Muscle of back (tissue), 11 donors: ENCODE results near the gene PTCH2. TPM values are rescaled to one million over a fixed set of nuclear protein-coding genes. Genes with fewer than 3 reads are reported as not detected.
"Not testable (repeated sequence)": the region's sequence is repeated elsewhere in the genome, so short reads cannot be mapped to it uniquely, and the experiment has no call there.

Experiments used
- DNase-seq, 3 donors: peaks; one replicate each; pipeline versions ENCODE4 v3.0.0 to v3.0.0-alpha.2; 2013
- polyA plus RNA-seq, 10 donors: library from polyadenylated mRNA; unstranded; fragments of 120-200 nt; gene quantifications; one replicate each; pipeline ENCODE4 v1.2.1, GENCODE V29; 2013; ENCODE audit not compliant: insufficient read length in 10 of 10

The PTCH2 gene
- polyA plus RNA-seq, 10 donors, result 5.4 to 18.9 (median 8.8) TPM

DNA sequence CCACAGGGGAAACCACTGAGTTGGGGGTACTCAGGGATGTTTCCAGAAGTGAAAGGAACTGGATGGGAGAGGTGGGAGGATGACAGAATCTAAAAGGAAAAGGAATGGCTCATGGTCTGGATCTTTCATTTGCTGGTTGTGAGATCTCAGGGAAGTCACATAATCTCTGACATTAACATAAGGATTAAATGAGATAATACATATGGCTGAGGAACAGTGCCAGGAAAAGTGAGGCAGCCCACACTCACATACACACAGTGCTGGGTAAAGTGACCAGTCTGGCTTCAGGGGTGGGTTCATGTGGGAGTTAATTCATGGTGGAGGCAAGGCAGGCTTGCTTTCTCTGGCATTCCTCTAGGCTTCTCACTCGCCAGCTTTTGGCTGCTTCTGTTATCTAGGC is 3.9 kb upstream of the PTCH2 start:
- no peak for DNase-seq

DNA sequence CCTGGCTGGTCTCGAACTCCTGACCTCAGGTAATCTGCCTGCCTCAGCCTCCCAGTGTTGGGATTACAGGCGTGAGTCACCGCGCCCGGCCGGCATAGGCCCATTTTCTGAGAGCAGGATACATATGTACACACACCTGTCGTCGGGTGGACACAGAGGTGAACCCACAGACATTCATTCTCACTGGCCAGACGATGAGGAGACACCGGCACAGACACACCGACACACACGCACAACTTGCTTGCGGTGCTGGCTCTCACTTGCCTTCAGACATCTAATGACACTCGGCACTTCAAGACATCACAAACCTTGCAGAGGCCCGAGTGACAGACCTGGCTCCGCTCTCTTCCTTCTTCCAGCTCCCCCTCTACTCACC is 579 bp downstream of the PTCH2 start:
- peak in 1 of 3 donors; percentile 57 for DNase-seq

DNA sequence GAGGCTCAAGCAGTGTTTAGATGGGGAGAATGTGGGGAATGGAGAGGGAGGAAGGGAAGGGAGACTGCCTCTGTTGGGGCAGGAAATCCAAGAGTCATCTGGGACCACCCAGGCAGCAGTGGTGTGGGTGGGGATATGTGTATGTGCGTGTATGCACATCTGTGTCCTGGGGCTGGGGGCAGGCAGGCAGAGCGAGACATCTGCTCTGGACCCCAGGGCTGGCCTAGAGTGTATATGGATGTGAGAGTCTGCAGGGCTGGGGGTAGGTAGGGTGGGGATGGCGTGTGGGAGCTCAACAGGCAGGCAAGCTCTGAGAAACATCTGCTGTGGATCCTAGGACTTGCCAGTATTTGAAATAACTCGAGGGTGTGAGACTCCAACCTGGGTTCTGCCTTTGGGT is 3.5 kb downstream of the PTCH2 start:
- peak; percentile 38 to 87 (median 55) for DNase-seq

DNA sequence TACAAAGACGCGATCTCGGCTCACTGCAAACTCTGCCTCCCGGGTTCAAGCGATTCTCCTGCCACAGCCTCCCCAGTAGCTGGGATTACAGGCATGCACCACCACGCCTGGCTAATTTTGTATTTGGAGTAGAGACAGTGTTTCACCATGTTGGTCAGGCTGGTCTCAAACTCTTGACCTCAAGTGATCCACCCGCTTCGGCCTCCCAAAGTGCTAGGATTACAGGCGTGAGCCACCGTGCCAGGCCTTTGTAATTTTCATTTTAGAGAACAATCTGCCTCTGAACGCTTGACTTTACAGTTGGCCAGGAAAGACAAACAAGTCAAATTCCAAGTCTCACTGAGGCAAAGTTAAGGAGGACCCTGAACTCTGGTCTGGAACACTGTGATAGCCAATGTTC is 4.8 kb downstream of the PTCH2 start:
- not testable (repeated sequence) for DNase-seq

DNA sequence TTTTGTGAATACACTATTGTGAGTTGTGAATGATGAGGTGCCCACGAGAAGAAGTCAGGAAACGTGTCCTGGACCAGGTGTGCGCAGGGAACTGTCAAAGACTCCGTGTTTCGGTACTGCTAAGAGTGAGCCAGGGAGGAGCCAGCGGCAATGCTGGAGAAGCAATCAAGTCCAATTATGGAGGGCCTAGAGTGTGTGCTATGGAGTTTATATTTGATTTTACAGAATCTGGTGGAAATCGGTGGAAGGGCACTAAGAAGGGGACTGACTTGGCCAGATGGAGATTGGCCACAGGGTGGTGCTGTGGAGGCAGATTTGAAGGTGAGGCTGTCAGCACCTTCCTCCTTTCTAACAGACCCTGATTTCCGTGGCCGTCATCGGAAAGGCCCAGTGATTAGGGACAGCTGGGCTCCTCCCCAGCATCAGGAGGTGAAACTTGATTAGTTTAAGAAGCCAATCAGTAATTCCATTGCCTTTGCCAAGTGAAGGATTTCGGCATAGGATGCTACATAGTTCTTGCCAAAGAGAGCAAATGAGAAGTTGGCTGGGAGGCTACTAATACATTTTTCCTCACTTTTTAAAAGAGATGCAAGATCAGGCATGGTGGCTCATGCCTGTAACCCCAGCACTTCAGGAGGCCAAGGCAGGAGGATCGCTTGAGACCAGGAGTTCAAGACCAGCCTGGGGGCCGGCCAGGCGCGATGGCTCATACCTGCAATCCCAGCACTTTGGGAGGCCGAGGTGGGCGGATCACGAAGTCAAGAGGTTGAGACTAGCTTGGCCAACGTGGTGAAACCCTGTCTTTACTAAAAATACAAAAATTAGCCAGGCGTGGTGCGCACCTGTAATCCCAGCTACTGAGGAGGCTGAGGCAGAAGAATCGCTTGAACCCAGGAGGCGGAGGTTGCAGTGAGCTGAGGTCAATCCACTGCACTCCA is 7.0 kb downstream of the PTCH2 start:
- DNase-seq, result peak; percentile 67 to 92 (median 85)

DNA sequence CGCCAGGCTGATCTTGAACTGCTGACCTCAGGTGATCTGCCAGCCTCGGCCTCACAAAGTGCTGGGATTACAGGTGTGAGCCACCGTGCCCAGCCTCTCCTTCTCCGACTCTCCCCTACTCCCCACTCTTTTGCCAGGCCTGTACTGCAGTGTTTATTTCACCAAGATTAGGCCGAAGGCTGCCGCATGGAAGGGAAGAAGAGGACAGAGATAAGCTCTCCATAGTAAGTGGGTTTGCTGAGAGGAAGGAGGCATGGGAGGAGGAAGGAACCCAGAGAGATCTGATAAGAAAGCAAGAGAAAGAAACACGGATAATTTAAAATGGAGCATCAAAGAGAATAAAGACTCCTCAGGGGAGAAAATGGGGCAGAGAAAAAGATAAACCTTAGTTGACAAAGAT is 8.7 kb downstream of the PTCH2 start:
- DNase-seq, result no peak

DNA sequence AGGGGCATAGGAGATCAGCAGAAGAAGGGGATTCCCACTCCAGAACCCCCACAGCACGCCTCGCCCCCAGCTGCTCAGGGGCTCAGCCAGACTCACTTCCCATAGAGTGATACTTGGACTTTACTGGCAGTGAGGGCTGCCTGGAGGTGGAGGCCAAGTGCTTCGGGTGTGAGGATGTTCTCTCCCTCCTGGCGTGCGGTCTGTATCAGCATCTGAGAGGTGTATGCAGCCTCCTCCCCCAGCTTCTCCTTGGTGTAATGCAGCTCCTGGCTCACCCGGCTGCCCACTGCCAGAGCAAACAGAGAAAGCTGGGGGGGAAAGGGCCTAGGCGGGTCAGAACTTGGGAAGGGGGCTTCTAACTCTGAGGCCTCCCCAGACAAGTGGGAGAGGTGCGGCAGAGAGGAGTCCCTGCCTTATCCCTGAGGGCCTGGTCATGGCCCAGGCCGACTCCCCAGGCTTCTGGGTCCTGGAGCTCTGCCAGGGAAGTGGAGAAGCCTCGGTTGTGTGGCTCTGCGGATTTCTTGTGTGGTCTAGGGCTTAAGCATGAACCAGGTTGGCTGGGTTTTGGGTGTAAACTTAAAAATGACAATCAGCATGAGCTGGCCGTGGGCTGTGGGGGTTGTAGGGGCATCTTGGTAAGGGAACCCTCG is 10.9 kb downstream of the PTCH2 start:
- DNase-seq, result no peak

DNA sequence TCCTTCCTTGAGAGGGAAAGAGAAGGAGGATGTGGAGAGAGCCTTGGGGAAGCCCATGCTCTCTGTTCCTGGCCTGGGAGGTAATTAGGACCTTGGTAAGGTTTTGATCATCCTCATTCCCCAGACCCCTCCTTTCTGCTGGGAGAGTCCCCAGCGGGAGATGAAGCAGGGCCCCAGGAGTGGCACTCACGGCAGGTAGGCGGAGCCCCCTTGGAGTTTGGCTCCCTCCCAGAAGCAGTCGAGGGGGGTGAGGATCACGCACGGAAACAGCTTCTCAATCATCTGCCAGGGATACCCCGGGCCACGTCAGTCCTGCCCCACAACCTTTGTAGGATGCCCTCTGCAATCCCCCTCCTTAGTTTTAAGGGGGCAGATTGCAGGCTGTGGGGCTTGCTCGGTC is 11.5 kb downstream of the PTCH2 start:
- no peak for DNase-seq

DNA sequence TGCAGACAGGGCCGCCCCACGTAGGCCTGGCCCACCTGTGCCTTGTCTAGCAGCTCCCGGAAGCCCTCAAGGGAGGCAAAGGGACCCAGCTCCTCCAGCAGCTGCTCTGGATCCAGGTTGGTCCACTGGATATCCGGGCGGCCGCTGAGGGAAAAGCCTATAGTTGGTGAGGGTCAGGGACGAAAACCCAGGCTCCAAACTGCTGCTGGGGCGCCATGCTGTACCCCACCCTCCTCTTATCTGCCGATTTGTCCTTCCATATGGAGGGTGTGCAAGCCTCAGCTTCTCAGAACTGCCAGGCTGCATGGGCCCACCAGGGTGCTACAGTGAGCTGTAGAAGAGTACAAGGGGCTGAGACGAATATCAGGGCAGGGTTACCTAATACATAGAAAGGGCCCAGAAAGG is 12.2 kb downstream of the PTCH2 start:
- DNase-seq, result peak in 1 of 3 donors; percentile 21

DNA sequence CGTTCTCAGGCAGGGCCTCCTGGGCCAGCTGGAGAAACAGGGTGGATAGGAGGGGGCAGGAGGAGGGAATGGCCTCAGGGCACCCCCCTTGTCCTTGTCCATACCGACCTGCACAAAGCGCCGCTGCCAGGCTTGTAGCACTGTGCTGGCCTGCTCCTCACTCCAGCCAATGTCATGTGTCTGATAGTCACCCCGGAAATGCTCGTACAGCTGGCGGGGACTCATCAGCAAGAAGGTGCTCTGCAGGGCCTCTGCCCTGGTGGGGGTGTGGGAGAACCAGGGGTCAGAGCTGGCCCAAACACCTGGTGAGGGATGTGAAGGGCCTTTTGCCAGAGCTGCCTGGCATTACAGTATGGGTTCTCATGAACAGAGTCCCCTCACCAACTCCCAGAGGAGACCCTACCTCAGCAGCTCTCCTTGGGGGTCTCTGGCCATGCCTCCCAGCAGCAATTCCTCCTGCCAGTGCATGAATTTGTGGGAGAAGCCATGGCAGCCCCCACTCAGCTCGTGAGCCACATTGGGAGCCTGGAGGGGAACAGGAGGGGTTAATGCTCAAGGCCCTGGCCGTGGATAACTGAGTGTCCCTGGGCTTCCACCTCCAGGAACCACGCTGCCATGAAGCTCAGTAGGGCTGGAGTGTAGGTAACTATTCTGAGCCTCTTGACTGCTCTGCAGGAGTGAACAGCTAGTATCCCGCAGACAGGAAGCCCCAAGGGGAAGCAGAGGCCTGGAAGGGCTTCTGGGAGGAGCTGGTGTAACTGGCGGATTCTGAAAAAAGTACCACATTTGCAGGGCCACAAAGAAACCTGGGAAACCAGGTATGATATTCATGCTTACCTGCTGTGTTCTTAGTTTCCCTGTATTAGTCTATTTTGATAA is 13.3 kb downstream of the PTCH2 start:
- DNase-seq, result no peak

DNA sequence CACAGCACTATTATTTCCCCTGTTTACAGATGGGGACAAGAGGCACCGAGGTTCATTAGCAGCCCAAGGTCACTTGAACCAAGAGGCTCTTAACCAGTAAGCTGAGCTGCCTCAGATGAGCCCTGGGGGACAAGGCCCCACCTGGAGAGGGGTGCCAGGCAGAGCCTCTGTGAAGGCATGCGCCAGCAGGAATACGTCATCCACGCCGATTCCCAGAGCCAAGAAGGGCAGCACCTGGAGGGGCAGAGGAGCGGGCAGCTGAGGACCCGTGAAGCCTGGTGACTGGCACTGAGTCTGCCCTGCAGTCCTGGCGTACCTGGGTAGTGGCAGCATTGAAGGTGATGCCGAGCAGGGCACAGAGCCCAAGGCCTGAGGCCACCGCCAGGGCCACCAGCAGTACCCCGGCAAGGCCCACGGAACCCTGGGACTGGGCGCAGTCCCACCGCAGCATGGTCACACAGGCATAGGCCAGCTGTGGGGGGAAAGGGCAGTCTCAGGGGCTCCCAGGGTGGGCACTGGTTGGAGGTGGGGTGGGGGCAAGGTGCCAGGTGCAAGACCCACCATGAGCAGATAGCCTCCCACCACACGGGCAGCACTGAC is 14.1 kb downstream of the PTCH2 start:
- DNase-seq, result no peak

DNA sequence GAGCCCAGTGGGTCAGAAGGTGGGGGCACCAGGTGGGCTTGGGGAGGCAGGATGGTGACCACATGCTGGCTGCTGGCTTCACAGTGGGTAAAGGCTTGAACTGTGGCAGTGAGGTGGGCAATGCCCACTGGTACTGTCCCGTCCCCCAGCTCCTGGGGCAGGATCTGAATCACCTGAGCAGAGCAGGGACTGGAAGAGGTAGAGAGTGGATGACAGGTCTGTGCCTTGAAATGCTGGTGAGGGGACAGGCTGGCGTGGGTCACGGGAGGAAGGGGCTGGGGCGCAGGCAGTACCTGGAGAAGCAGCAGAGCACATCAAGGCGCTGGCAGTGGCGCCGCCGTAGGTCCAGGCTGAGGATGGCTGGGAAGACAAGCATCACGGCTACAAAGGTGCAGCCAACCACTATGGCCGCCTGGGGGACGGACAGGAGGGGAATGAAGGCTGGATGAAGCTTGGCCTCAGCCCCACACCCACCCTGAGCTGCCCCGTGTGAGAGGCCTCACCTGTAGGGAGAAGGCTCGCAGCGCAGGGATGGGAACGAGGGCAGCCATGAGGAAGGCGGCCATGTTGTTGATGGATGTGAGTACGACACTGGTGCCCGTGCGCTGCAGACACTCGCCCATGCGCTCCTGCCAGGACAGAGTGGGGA is 14.9 kb downstream of the PTCH2 start:
- no peak for DNase-seq

DNA sequence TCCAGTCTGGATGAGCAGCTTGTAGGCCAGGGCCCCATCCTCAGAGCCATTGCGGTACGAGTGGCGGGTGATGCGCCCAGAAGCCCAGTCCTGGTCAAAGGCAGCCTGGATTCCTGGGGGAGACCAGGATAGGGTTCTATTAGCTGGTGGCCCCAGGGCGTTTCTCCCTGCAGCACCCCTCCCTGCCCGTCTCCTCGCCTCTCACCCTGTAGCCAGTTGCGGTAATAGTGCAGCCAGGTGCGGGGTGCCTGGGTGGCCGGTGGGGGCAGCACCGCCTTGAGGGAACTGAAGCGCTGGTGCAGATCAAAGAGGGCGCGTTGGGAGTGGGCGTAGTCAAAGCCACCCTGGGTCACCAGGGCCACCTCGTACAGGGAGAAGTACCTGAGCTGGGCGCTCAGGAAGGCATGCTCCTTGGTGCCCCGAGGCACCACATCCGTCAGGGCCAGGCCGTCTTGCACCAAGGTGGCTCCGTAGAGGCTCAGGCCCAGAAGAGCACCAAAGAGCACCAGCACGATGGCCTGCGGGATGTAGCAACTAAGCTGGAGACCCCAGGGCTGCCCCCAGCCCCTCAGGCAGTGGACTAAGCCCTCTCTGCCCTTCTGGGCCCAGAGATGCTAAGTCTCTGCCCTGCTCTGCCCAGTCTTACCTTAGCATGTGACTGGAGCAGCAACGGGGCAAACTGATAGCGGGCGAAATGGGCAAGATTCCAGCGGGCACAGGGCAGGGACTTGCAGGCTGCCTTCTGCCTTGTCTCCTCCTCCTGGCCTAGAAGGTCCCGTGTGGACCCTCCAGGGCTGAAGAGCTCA is 15.7 kb downstream of the PTCH2 start:
- no peak for DNase-seq

DNA sequence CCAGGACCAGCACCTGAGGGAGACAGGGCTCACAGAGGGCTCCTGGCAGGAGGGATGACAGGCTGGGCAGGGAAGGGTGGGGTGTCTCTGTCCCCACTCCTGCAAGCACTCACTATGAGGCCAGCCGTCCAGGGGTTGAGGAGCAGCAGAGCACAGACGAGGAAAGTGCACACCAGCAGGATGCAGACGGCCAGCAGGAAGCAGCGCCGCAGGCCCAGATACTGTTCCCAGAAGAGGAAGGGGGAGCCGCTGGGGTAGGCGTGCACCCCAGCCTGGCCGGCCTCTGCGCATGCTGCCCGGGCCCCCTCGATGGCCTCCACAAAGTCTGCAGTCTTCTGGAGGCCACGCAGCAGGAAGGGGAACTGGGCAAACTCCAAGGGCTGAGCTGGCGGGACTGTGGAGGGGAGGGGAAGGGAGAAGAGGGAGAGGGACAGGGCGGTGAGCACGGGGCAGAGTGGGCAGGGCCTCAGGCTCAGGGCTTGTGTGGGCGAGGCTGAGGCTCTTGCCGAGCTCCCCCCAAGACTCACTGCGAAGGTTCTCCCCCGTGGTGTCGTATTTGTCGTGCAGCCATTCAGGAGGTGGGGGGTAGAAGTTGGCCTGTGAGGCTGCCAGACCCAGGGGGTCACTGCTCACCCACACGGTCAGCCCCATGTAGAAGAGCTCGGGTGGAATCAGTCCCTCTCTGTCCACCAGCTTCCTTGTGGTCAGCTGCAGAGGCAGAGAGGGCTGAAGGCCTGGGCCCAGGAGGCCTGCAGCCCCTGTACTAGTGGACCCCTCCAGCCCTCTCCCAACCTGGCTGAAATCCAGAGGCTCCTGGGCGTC is 16.5 kb downstream of the PTCH2 start:
- DNase-seq, result peak in 2 of 3 donors; percentile 73 to 92

DNA sequence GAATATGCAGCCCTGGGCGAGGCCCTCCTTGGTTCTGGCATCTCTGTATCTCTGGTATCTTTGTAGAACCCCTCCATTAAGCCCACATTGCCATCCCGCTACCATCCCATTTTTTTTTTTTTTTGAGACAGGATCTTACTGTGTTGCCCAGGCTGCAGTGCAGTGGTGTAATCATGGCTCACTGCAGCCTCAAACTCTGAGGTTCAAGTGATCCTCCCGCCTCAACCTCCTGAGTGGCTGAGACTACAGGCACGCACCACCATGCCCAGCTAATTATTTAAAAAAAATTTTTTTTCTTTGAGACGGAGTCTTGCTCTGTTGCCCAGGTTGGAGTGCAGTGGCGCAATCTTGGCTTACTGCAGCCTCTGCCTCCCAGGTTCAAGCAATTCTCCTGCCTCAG is 18.7 kb downstream of the PTCH2 start:
- not testable (repeated sequence) for DNase-seq

DNA sequence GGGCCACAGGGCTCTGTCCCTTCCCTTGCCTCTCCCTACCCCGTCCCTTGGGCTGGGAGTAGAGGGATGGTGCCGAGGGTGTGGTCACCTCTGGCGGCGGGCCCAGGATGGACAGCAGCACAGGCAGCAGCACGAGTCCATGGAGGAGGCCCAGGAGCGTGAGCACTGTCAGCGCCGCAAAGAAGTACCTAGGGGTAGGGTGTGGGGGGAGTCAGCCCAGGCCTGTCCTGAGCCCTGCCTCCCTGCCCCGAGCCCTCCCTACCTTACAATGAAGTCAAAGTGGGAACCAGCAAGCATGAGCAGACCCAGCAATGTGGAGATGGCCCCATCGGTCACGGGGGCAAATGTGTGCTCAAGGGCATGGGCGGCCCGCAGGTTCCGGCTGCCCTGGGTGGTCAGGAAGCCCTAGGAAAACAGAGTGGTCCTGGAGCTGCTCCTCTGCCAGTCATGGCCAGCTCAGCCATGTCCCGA is 20.0 kb downstream of the PTCH2 start:
- DNase-seq, result peak in 1 of 3 donors; percentile 17

DNA sequence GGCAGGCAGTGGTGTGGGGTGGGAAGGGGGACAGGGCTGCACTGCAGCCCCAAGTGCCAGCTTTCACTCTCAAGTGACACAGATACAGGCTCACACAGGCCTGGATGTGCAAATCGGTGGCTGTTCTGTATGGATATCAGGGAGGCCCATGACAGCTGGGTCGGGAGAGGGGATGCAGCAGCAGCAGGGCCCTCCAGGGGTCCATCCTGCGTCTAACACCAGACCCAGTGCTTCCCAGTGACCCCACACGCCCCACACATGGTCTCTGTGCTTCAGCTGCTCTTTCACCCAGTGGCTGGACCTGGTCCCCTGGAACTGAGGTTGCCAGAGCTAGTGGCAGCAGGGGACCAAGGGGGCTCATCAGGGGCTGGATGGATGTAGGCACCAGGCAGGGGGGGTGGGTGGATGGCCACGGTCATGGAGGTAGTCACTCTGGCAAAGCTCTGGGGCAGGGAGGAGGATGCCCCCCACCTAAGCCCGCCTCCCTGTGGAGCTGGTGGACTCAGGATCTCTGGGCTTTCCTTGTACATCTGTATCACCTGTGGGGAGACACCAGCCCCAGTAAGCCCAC is 20.8 kb downstream of the PTCH2 start:
- peak in 1 of 3 donors; percentile 6 for DNase-seq

DNA sequence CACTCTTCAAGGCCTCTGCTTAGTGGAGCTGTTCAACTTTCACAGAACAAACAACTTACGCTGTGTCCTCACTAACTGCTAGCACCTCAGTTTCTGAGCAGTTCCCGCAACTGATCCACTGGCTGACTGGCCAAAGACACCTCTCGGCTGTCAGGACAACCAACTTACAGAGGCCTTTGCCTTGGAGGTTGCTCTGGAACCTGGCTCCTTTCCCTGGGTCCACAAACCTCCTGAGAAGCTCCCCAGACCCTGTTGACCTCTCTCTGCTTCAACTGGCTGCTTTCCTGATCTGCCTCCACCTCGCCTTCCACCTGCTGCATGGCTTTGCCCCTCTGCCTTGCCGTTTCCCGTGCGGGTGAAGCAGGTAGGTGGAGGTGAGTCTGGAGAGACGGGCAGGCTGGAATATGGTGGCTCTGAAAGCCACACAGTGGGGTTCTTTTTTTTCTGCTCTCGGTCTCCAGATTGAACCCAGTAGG is 21.8 kb downstream of the PTCH2 start:
- no peak for DNase-seq
